H9 (cell line): ENCODE data around the gene ATP8A1. TPM values are rescaled to one million over a fixed set of nuclear protein-coding genes. Genes with fewer than 3 reads are reported as not detected.
A peak's percentile ranks its signal among the peaks of the same experiment; 100 is the strongest.

Experiments
- DNase-seq: peaks from one replicate; pipeline ENCODE4 v3.0.0-alpha.2; 2017
- H2AFZ ChIP-seq: one replicate; pipeline ENCODE4 v1.6.1; 2013; ENCODE audit warnings: mild to moderate bottlenecking, low read length, control low read depth, moderate library complexity
- H2AK5ac ChIP-seq: 2 replicates; pipeline ENCODE4 v1.6.1; 2013; ENCODE audit warnings: low read length, control low read depth, mixed read lengths; ENCODE audit not compliant: insufficient read length
- H2BK120ac ChIP-seq: one replicate; pipeline ENCODE4 v1.6.1; 2013; ENCODE audit warnings: low read depth, mild to moderate bottlenecking, low read length, control low read depth, inconsistent platforms; ENCODE audit not compliant: poor library complexity, severe bottlenecking
- H2BK12ac ChIP-seq: 2 replicates; pipeline ENCODE4 v1.6.1; 2013; ENCODE audit warnings: low read length, control low read depth, mixed read lengths, low read depth; ENCODE audit not compliant: insufficient read length
- H2BK15ac ChIP-seq: 2 replicates; pipeline ENCODE4 v1.6.1; 2013; ENCODE audit warnings: low read depth, low read length, control low read depth
- H2BK20ac ChIP-seq: one replicate; pipeline ENCODE4 v1.6.1; 2013; ENCODE audit warnings: low read depth, mild to moderate bottlenecking, low read length, control low read depth, inconsistent platforms; ENCODE audit not compliant: poor library complexity, severe bottlenecking
- H2BK5ac ChIP-seq: 2 replicates; pipeline ENCODE4 v1.6.1; 2013; ENCODE audit warnings: low read length, control low read depth, mixed read lengths; ENCODE audit not compliant: insufficient read length
- H3K14ac ChIP-seq: 2 replicates; pipeline ENCODE4 v1.6.1; 2013; ENCODE audit warnings: low read length, control low read depth; ENCODE audit not compliant: insufficient read depth
- H3K18ac ChIP-seq: 2 replicates; pipeline ENCODE4 v1.6.1; 2013; ENCODE audit warnings: low read depth, mild to moderate bottlenecking, mixed read lengths, low read length, control low read depth; ENCODE audit not compliant: insufficient read length
- H3K23ac ChIP-seq: 2 replicates; pipeline ENCODE4 v1.6.1; 2013; ENCODE audit warnings: low read length, control low read depth, mixed read lengths, low read depth; ENCODE audit not compliant: insufficient read length
- H3K23me2 ChIP-seq: 2 replicates; pipeline ENCODE4 v1.6.1; 2013; ENCODE audit warnings: low read depth, mild to moderate bottlenecking, mixed read lengths, low read length, control low read depth; ENCODE audit not compliant: insufficient read length, poor library complexity, severe bottlenecking
- H3K27ac ChIP-seq: 2 replicates; pipeline ENCODE4 v1.5.1; 2013; ENCODE audit warnings: low read length, control low read depth, mixed read lengths, low read depth; ENCODE audit not compliant: insufficient read length
- H3K27me3 ChIP-seq: 2 replicates; pipeline ENCODE4 v1.6.1; 2013; ENCODE audit warnings: low read length, control low read depth, inconsistent platforms; ENCODE audit not compliant: insufficient read depth
- H3K4ac ChIP-seq: 2 replicates; pipeline ENCODE4 v1.6.1; 2013; ENCODE audit warnings: low read depth, mild to moderate bottlenecking, control low read depth, inconsistent platforms, low read length, moderate library complexity
- H3K4me1 ChIP-seq: 2 replicates; pipeline ENCODE4 v1.6.1; 2013; ENCODE audit warnings: low read length, control low read depth, inconsistent platforms; ENCODE audit not compliant: insufficient read depth
- H3K4me2 ChIP-seq: 2 replicates; pipeline ENCODE4 v1.6.1; 2013; ENCODE audit warnings: low read length, control low read depth, mixed read lengths; ENCODE audit not compliant: insufficient read length, insufficient read depth
- H3K56ac ChIP-seq: 2 replicates; pipeline ENCODE4 v1.6.1; 2013; ENCODE audit warnings: low read depth, mild to moderate bottlenecking, mixed read lengths, low read length, control low read depth; ENCODE audit not compliant: insufficient read length
- H3K79me1 ChIP-seq: 2 replicates; pipeline ENCODE4 v1.6.1; 2013; ENCODE audit warnings: low read depth, mild to moderate bottlenecking, moderate library complexity, low read length, control low read depth, inconsistent platforms; ENCODE audit not compliant: insufficient read depth, poor library complexity, severe bottlenecking
- H3K79me2 ChIP-seq: 2 replicates; pipeline ENCODE4 v1.6.1; 2013; ENCODE audit warnings: low read length, control low read depth, inconsistent platforms; ENCODE audit not compliant: insufficient read depth
- H3K9ac ChIP-seq: 2 replicates; pipeline ENCODE4 v1.6.1; 2013; ENCODE audit warnings: low read length, control low read depth, mixed read lengths; ENCODE audit not compliant: insufficient read length; ENCODE audit errors: extremely low read depth
- H3K9me3 ChIP-seq: one replicate; pipeline ENCODE4 v1.6.1; 2013; ENCODE audit warnings: low read depth, low read length, inconsistent platforms; ENCODE audit not compliant: control insufficient read depth
- H3T11ph ChIP-seq: one replicate; pipeline ENCODE4 v1.6.1; 2013; ENCODE audit warnings: mild to moderate bottlenecking, low read length, control low read depth, inconsistent platforms
- H4K20me1 ChIP-seq: one replicate; pipeline ENCODE4 v1.6.1; 2013; ENCODE audit not compliant: control insufficient read depth, insufficient read length, insufficient read depth
- H4K5ac ChIP-seq: 2 replicates; pipeline ENCODE4 v1.6.1; 2013; ENCODE audit warnings: low read depth, mild to moderate bottlenecking, mixed read lengths, low read length, control low read depth; ENCODE audit not compliant: insufficient read length
- H4K8ac ChIP-seq: replicated peaks from 2 replicates; pipeline ENCODE4 v1.6.1; 2013; ENCODE audit warnings: low read length, control low read depth, mixed read lengths, low read depth; ENCODE audit not compliant: insufficient read length
- H4K91ac ChIP-seq: 2 replicates; pipeline ENCODE4 v1.6.1; 2013; ENCODE audit warnings: low read depth, mild to moderate bottlenecking, moderate library complexity, mixed read lengths, low read length, control low read depth; ENCODE audit not compliant: insufficient read length
- H3K27ac Mint-ChIP-seq, 3 experiments: 2 replicates in 2 of 3; 3 replicates in 1 of 3; pipeline ENCODE4 v1.8.0; 2020 to 2021; ENCODE audit warnings: mixed read lengths in 3 of 3, mild to moderate bottlenecking in 1 of 3, moderate library complexity in 1 of 3
- H3K27me3 Mint-ChIP-seq: 2 replicates; pipeline ENCODE4 v1.8.0; 2021; ENCODE audit warnings: low read depth, mild to moderate bottlenecking, moderate library complexity, mixed read lengths
- H3K36me3 Mint-ChIP-seq, 3 experiments: 2 replicates in 2 of 3; 3 replicates in 1 of 3; pipeline ENCODE4 v1.8.0; 2020 to 2021; ENCODE audit warnings: low read depth in 3 of 3, mixed read lengths in 3 of 3; ENCODE audit not compliant: insufficient read depth in 1 of 3
- H3K4me1 Mint-ChIP-seq, 2 experiments: 2 replicates each; pipeline ENCODE4 v1.8.0; 2020; ENCODE audit warnings: mixed read lengths in 2 of 2
- H3K4me3 Mint-ChIP-seq, 2 experiments: 2 replicates in 1 of 2; 3 replicates in 1 of 2; pipeline ENCODE4 v1.8.0; 2020 to 2021; ENCODE audit warnings: mild to moderate bottlenecking in 2 of 2, mixed read lengths in 2 of 2, moderate library complexity in 1 of 2
- H3K9me3 Mint-ChIP-seq, 2 experiments: 2 replicates in 1 of 2; 3 replicates in 1 of 2; pipeline ENCODE4 v1.8.0; 2020; ENCODE audit warnings: mild to moderate bottlenecking in 2 of 2, mixed read lengths in 2 of 2, moderate library complexity in 1 of 2
- WGBS: extraction: QIAGEN DNeasy Blood & Tissue Kit; methylation state at CpG from one replicate; pipeline ENCODE4 v1.1.7; 2013; ENCODE audit warnings: missing lambda C conversion rate, low lambda C conversion rate, mixed read lengths; ENCODE audit not compliant: insufficient read length; ENCODE audit errors: extremely low coverage; 5-methylcytosine and 5-hydroxymethylcytosine counted together
- total RNA-seq: library from RNA; stranded (reverse); gene quantifications from 2 replicates; pipeline ENCODE4 v1.2.1, GENCODE V29; 2021
- TF ChIP-seq, protein P1 (sequence below): fragments of 200-600 bp; sonication (generic); conservative IDR thresholded peaks from 3 replicates; pipeline ENCODE4 v1.8.0; 2021; ENCODE audit warnings: antibody characterized with exemption, mild to moderate bottlenecking

The ATP8A1 gene
- total RNA-seq, 1 experiment from 2014 or later, result 5.1 TPM

DNA sequence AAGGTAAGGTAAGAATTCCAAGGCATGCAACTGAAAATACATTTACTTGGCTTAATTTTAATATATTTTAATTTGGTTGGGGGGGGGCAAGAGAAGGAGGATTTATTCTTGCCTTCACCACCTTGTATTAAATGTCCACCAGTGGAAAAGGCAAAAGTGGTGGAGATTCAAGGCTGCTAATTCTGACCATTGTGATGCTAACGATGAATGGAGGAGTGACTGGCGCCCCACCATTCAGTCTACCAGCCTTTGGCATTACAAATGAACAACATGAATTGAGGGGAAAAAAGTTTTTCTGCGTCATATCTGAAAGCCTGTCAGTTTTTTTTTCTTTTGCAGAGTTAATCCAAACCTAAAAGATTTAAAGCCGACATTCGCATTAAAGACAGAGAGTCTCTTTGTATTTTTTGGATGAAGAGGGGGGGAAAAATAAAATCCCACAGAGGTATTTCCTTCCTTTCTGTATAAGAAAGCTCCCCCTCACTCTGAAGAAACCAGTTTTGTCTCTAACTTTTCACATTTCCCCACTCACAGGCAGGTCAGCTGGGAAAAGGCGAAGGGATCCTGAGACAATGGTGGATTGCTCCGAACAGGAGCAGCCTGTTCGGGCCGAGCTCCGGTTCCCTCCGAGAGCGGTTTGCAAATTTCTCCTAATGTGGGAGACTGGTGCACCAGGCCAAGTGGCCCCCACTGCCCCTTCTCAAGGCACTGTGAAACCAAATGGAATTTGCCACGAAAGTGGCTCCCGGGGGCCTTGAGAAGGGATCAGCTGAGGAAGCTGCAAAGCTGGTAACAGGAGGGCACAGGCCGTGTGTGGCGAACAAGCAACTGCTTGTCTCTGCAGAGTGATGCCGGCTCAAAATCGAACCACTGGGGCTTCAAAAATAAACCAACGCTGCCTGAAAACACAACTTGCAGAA, 231.5 kb downstream of the ATP8A1 start:
- H4K8ac ChIP-seq, result no peak overlapping the region
- H2BK120ac ChIP-seq, result no peak overlapping the region
- H3K18ac ChIP-seq, result no peak overlapping the region
- H2BK15ac ChIP-seq, result no peak overlapping the region
- H2BK20ac ChIP-seq, result no peak overlapping the region
- no peak overlapping the region for H2BK12ac ChIP-seq
- no peaks in the 10 kb centered on the region for H3K79me1 ChIP-seq
- no peak overlapping the region for H3K4ac ChIP-seq
- peak overlapping the region; percentile 1 for H2AFZ ChIP-seq
- H3K23ac ChIP-seq, result no peak overlapping the region
- peaks cover 12% of the 10 kb centered on the region for H3K27me3 Mint-ChIP-seq
- H3K4me1 ChIP-seq, result peaks cover 20% of the 10 kb centered on the region; the same call in 1 of the 2 replicates
- TF ChIP-seq, protein P1, sequence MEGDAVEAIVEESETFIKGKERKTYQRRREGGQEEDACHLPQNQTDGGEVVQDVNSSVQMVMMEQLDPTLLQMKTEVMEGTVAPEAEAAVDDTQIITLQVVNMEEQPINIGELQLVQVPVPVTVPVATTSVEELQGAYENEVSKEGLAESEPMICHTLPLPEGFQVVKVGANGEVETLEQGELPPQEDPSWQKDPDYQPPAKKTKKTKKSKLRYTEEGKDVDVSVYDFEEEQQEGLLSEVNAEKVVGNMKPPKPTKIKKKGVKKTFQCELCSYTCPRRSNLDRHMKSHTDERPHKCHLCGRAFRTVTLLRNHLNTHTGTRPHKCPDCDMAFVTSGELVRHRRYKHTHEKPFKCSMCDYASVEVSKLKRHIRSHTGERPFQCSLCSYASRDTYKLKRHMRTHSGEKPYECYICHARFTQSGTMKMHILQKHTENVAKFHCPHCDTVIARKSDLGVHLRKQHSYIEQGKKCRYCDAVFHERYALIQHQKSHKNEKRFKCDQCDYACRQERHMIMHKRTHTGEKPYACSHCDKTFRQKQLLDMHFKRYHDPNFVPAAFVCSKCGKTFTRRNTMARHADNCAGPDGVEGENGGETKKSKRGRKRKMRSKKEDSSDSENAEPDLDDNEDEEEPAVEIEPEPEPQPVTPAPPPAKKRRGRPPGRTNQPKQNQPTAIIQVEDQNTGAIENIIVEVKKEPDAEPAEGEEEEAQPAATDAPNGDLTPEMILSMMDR, result no peak
- 0 out of 2 replicates have a peak overlapping the region, but pooled peaks have one; percentile 57 for H3K14ac ChIP-seq
- H3K23me2 ChIP-seq, result no peaks in the 10 kb centered on the region
- H3K27me3 ChIP-seq, result no peaks in the 10 kb centered on the region
- H2BK5ac ChIP-seq, result no peak overlapping the region
- H3K4me3 Mint-ChIP-seq, result peak overlapping the region; percentile 24 to 66
- peak overlapping the region; percentile 19 for H3K4me2 ChIP-seq
- H3K27ac Mint-ChIP-seq, result peak overlapping the region; percentile 90 to 98 (median 93)
- no peak overlapping the region for H3K56ac ChIP-seq
- peaks cover 7 to 11% (median 7%) of the 10 kb centered on the region in 3 experiments; a peak in 6 of 7 replicates for H3K36me3 Mint-ChIP-seq
- H3K79me2 ChIP-seq, result no peaks in the 10 kb centered on the region
- peak overlapping the region; percentile 5 for H3K27ac ChIP-seq
- H4K5ac ChIP-seq, result no peak overlapping the region
- peaks cover 56 to 58% of the 10 kb centered on the region in 2 experiments for H3K4me1 Mint-ChIP-seq
- H4K20me1 ChIP-seq, result no peaks in the 10 kb centered on the region
- peak; percentile 32 for DNase-seq
- no peak overlapping the region for H3K9ac ChIP-seq
- H3K9me3 Mint-ChIP-seq, result no peaks in the 10 kb centered on the region; a peak in 1 of 5 replicates
- H4K91ac ChIP-seq, result no peak overlapping the region
- H3T11ph ChIP-seq, result no peak overlapping the region
- no CpG with 5 or more reads among the region's 19 CpGs for WGBS
- no peak overlapping the region for H2AK5ac ChIP-seq
- no peaks in the 10 kb centered on the region for H3K9me3 ChIP-seq
